WTC11 (cell line): ENCODE measurements around the gene CEMIP. TPM values are rescaled to one million over a fixed set of nuclear protein-coding genes. Genes with fewer than 3 reads are reported as not detected.

Source experiments
- ATAC-seq: fragments of 200-7000 bp; cut with Tn5 transposase; 2 replicates; pipeline ENCODE4 v1.10.0; 2021; ENCODE audit warnings: mild to moderate bottlenecking, moderate library complexity
- CTCF ChIA-PET: fragments of 300-600 bp; sonication (Branson Sonifier 250); formaldehyde crosslinking; loops from one replicate; lab custom pipeline; 2021; ENCODE audit warnings: antibody characterized with exemption; lab: Charles Lee
- POLR2A ChIA-PET: fragments of 350-600 bp; sonication (Branson Sonifier 250); formaldehyde crosslinking; loops from one replicate; lab custom pipeline; 2021; ENCODE audit warnings: antibody characterized with exemption; lab: Charles Lee
- DNase-seq: peaks from one replicate; pipeline ENCODE4 v3.0.0; 2021; ENCODE audit warnings: low spot score
- H3K27ac Mint-ChIP-seq: 2 replicates; pipeline ENCODE4 v1.8.0; 2021; ENCODE audit warnings: mixed read lengths
- H3K27me3 Mint-ChIP-seq: 2 replicates; pipeline ENCODE4 v1.8.0; 2021; ENCODE audit warnings: low read depth, mild to moderate bottlenecking, moderate library complexity, mixed read lengths
- H3K36me3 Mint-ChIP-seq: 2 replicates; pipeline ENCODE4 v1.8.0; 2021; ENCODE audit warnings: mixed read lengths
- H3K4me1 Mint-ChIP-seq: 2 replicates; pipeline ENCODE4 v1.8.0; 2022; ENCODE audit warnings: mixed read lengths
- H3K4me3 Mint-ChIP-seq: 2 replicates; pipeline ENCODE4 v1.8.0; 2021; ENCODE audit warnings: mild to moderate bottlenecking, moderate library complexity, mixed read lengths
- H3K9me3 Mint-ChIP-seq: 2 replicates; pipeline ENCODE4 v1.8.0; 2021; ENCODE audit warnings: mixed read lengths
- E2F5 ChIP-seq: sonication (generic); formaldehyde crosslinking; IDR thresholded peaks from 2 replicates; pipeline ENCODE4 v1.8.1; 2022; ENCODE audit warnings: mild to moderate bottlenecking, moderate library complexity, missing genetic modification reagents
- MAX ChIP-seq: sonication (generic); formaldehyde crosslinking; IDR thresholded peaks from 2 replicates; pipeline ENCODE4 v1.8.0; 2022; ENCODE audit warnings: mild to moderate bottlenecking, missing genetic modification reagents
- NR2C2 ChIP-seq: sonication (generic); formaldehyde crosslinking; IDR thresholded peaks from 2 replicates; pipeline ENCODE4 v1.8.0; 2022; ENCODE audit warnings: mild to moderate bottlenecking, missing genetic modification reagents
- OVOL2 ChIP-seq: fragments of 250-450 bp; sonication (Bioruptor Pico); IDR thresholded peaks from 2 replicates; pipeline ENCODE4 v1.9.0; 2021; ENCODE audit warnings: mild to moderate bottlenecking, borderline replicate concordance
- SP1 ChIP-seq: sonication (generic); formaldehyde crosslinking; conservative IDR thresholded peaks from 2 replicates; pipeline ENCODE4 v1.8.1; 2022; ENCODE audit warnings: missing genetic modification reagents
- ZBTB21 ChIP-seq: sonication (generic); formaldehyde crosslinking; IDR thresholded peaks from 2 replicates; pipeline ENCODE4 v1.8.1; 2023; ENCODE audit warnings: mild to moderate bottlenecking, missing genetic modification reagents, borderline replicate concordance
- ZNF121 ChIP-seq: sonication (generic); formaldehyde crosslinking; IDR thresholded peaks from 2 replicates; pipeline ENCODE4 v1.8.0; 2023; ENCODE audit warnings: missing genetic modification reagents
- ZNF219 ChIP-seq: sonication (generic); formaldehyde crosslinking; IDR thresholded peaks from 2 replicates; pipeline ENCODE4 v1.8.0; 2023; ENCODE audit warnings: missing genetic modification reagents, mild to moderate bottlenecking, borderline replicate concordance
- ZNF263 ChIP-seq: sonication (generic); formaldehyde crosslinking; IDR thresholded peaks from 2 replicates; pipeline ENCODE4 v1.8.1; 2022; ENCODE audit warnings: low read depth, mild to moderate bottlenecking, moderate library complexity, missing genetic modification reagents
- total RNA-seq: library from RNA; stranded (reverse); gene quantifications from 3 replicates; pipeline ENCODE4 v1.2.3, GENCODE V29; 2021
- TF ChIP-seq, protein P1 (sequence below): fragments of 250-450 bp; sonication (Bioruptor Pico); conservative IDR thresholded peaks from 2 replicates; pipeline ENCODE4 v1.9.0; 2021; ENCODE audit warnings: mild to moderate bottlenecking
- TF ChIP-seq, protein P2 (sequence below): fragments of 250-450 bp; sonication (Bioruptor Pico); IDR thresholded peaks from 2 replicates; pipeline ENCODE4 v1.8.0; 2021; ENCODE audit warnings: mild to moderate bottlenecking
- TF ChIP-seq, protein P3 (sequence below): sonication (generic); formaldehyde crosslinking; IDR thresholded peaks from 2 replicates; pipeline ENCODE4 v1.8.0; 2022; ENCODE audit warnings: mild to moderate bottlenecking, missing genetic modification reagents
- TF ChIP-seq, protein P4 (sequence below): sonication (generic); formaldehyde crosslinking; IDR thresholded peaks from 2 replicates; pipeline ENCODE4 v1.8.0; 2022; ENCODE audit warnings: mild to moderate bottlenecking, missing genetic modification reagents
- TF ChIP-seq, protein P5 (sequence below): fragments of 250-450 bp; sonication (Bioruptor Pico); IDR thresholded peaks from 2 replicates; pipeline ENCODE4 v1.9.0; 2021; ENCODE audit warnings: mild to moderate bottlenecking
- TF ChIP-seq, protein P6 (sequence below): fragments of 250-450 bp; sonication (Bioruptor Pico); IDR thresholded peaks from 2 replicates; pipeline ENCODE4 v1.9.0; 2021; ENCODE audit warnings: mild to moderate bottlenecking, borderline replicate concordance

Gene CEMIP
- total RNA-seq, 1 experiment from 2014 or later: 0.87 TPM

DNA sequence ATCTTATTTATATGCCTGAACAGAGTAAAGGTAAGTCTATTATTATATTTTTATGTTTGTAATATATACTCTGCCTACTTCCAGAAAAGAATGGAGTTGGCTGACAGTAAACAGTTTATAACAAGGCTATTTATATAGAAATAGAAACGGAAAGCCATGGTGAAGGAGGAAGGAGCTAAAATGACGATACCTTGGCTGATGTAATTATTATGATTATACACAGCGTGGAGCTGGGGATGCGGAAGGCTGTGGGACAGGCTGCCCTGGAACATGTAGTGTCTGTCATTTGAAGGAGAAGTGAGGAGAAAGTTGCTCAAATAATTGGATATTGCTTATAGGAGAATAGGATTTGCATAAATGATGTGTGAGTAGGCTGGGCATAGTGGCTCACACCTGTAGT is 37.8 kb downstream of the CEMIP start (continued):
- TF ChIP-seq, protein P1, sequence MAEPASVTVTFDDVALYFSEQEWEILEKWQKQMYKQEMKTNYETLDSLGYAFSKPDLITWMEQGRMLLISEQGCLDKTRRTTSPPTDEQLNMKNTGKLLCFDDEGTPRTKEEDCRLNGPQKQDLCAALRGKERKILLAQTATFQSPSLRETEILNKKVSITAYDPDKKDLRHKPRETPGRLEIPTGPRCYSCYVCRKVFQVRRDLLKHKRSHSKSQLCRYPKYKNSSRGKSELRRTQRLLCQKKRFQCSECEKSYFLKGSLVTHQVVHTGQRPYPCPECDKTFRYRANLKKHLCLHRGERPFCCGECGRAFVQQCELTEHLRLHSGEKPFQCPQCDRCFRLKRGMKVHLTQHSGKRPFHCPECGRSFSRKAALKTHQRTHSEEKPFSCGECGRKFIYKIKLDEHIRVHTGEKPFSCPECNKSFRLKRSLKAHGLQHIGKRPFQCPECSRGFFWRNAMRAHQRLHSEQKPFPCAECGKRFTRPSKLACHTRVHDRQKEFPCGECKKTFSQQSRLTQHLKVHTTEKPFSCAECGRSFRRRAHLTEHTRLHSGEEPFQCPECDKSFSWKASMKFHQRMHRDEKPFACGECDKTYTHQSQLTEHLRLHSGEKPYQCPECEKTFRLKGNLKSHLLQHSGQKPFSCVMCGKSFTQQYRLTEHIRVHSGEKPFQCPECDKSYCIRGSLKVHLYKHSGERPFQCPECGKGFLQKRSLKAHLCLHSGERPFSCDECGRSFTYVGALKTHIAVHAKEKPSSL (CRISPR knock-in tag): no peak
- TF ChIP-seq, protein P2, sequence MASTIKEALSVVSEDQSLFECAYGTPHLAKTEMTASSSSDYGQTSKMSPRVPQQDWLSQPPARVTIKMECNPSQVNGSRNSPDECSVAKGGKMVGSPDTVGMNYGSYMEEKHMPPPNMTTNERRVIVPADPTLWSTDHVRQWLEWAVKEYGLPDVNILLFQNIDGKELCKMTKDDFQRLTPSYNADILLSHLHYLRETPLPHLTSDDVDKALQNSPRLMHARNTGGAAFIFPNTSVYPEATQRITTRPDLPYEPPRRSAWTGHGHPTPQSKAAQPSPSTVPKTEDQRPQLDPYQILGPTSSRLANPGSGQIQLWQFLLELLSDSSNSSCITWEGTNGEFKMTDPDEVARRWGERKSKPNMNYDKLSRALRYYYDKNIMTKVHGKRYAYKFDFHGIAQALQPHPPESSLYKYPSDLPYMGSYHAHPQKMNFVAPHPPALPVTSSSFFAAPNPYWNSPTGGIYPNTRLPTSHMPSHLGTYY (CRISPR knock-in tag): no peak
- TF ChIP-seq, protein P3, sequence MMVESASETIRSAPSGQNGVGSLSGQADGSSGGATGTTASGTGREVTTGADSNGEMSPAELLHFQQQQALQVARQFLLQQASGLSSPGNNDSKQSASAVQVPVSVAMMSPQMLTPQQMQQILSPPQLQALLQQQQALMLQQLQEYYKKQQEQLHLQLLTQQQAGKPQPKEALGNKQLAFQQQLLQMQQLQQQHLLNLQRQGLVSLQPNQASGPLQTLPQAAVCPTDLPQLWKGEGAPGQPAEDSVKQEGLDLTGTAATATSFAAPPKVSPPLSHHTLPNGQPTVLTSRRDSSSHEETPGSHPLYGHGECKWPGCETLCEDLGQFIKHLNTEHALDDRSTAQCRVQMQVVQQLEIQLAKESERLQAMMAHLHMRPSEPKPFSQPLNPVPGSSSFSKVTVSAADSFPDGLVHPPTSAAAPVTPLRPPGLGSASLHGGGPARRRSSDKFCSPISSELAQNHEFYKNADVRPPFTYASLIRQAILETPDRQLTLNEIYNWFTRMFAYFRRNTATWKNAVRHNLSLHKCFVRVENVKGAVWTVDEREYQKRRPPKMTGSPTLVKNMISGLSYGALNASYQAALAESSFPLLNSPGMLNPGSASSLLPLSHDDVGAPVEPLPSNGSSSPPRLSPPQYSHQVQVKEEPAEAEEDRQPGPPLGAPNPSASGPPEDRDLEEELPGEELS (CRISPR knock-in tag): no peak
- TF ChIP-seq, protein P4, sequence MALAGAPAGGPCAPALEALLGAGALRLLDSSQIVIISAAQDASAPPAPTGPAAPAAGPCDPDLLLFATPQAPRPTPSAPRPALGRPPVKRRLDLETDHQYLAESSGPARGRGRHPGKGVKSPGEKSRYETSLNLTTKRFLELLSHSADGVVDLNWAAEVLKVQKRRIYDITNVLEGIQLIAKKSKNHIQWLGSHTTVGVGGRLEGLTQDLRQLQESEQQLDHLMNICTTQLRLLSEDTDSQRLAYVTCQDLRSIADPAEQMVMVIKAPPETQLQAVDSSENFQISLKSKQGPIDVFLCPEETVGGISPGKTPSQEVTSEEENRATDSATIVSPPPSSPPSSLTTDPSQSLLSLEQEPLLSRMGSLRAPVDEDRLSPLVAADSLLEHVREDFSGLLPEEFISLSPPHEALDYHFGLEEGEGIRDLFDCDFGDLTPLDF (CRISPR knock-in tag): no peak

DNA sequence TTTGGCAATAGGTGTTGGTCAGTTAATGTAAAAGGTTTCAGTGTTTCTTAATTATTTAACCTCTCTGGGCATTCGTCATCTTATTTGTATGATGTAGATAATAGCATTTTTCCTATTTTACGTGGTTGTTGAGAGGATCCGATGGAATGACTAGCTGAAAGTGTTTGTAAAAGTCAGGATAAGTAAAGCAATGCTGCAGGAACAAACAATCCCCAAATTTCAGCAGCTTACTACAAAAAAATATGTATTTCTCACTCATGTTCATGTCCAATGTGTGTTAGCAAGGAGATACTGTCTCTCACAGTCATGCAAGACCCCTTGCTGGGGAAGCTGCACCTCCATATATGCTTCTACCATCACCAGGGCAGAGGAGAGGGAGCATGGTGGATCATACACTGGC is 38.7 kb downstream of the CEMIP start:
- H3K4me1 Mint-ChIP-seq: peaks cover 17% of the 10 kb centered on the region
- ChIA-PET CTCF (interaction anchor here (0.9 to 1.8 kb wide), 2 partner anchors 17 to 38 kb away, joined by 4 to 5 read pairs; no protein-coding TSS in a partner anchor), POLR2A (no interaction called here)
- DNase-seq: no peak
- no peak for ATAC-seq
- peaks cover 22% of the 10 kb centered on the region for H3K9me3 Mint-ChIP-seq
- no peaks in the 10 kb centered on the region for H3K36me3 Mint-ChIP-seq
- H3K27ac Mint-ChIP-seq: no peak overlapping the region
- H3K4me3 Mint-ChIP-seq: no peak overlapping the region
- H3K27me3 Mint-ChIP-seq: peaks cover 6% of the 10 kb centered on the region
- TF ChIP-seq ZBTB21 (CRISPR knock-in tag) (no peak), NR2C2 (CRISPR knock-in tag) (no peak), ZNF121 (CRISPR knock-in tag) (no peak), OVOL2 (CRISPR knock-in tag) (no peak), ZNF263 (CRISPR knock-in tag) (no peak), ZNF219 (CRISPR knock-in tag) (no peak), E2F5 (CRISPR knock-in tag) (no peak), SP1 (no peak), MAX (CRISPR knock-in tag) (no peak)
- TF ChIP-seq, protein P5, sequence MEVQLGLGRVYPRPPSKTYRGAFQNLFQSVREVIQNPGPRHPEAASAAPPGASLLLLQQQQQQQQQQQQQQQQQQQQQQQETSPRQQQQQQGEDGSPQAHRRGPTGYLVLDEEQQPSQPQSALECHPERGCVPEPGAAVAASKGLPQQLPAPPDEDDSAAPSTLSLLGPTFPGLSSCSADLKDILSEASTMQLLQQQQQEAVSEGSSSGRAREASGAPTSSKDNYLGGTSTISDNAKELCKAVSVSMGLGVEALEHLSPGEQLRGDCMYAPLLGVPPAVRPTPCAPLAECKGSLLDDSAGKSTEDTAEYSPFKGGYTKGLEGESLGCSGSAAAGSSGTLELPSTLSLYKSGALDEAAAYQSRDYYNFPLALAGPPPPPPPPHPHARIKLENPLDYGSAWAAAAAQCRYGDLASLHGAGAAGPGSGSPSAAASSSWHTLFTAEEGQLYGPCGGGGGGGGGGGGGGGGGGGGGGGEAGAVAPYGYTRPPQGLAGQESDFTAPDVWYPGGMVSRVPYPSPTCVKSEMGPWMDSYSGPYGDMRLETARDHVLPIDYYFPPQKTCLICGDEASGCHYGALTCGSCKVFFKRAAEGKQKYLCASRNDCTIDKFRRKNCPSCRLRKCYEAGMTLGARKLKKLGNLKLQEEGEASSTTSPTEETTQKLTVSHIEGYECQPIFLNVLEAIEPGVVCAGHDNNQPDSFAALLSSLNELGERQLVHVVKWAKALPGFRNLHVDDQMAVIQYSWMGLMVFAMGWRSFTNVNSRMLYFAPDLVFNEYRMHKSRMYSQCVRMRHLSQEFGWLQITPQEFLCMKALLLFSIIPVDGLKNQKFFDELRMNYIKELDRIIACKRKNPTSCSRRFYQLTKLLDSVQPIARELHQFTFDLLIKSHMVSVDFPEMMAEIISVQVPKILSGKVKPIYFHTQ (CRISPR knock-in tag): no peak
- TF ChIP-seq, protein P4 (CRISPR knock-in tag): no peak
- TF ChIP-seq, protein P6, sequence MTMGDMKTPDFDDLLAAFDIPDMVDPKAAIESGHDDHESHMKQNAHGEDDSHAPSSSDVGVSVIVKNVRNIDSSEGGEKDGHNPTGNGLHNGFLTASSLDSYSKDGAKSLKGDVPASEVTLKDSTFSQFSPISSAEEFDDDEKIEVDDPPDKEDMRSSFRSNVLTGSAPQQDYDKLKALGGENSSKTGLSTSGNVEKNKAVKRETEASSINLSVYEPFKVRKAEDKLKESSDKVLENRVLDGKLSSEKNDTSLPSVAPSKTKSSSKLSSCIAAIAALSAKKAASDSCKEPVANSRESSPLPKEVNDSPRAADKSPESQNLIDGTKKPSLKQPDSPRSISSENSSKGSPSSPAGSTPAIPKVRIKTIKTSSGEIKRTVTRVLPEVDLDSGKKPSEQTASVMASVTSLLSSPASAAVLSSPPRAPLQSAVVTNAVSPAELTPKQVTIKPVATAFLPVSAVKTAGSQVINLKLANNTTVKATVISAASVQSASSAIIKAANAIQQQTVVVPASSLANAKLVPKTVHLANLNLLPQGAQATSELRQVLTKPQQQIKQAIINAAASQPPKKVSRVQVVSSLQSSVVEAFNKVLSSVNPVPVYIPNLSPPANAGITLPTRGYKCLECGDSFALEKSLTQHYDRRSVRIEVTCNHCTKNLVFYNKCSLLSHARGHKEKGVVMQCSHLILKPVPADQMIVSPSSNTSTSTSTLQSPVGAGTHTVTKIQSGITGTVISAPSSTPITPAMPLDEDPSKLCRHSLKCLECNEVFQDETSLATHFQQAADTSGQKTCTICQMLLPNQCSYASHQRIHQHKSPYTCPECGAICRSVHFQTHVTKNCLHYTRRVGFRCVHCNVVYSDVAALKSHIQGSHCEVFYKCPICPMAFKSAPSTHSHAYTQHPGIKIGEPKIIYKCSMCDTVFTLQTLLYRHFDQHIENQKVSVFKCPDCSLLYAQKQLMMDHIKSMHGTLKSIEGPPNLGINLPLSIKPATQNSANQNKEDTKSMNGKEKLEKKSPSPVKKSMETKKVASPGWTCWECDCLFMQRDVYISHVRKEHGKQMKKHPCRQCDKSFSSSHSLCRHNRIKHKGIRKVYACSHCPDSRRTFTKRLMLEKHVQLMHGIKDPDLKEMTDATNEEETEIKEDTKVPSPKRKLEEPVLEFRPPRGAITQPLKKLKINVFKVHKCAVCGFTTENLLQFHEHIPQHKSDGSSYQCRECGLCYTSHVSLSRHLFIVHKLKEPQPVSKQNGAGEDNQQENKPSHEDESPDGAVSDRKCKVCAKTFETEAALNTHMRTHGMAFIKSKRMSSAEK (CRISPR knock-in tag): no peak
